ENCODE measurements around the gene WDR27. TPM values are rescaled to one million over a fixed set of nuclear protein-coding genes. Genes with fewer than 3 reads are reported as not detected.
"Not testable (repeated sequence)": the region's sequence is repeated elsewhere in the genome, so short reads cannot be mapped to it uniquely, and the experiment has no call there.

The WDR27 gene
- total RNA-seq, 1 donor = 23.9 TPM

DNA sequence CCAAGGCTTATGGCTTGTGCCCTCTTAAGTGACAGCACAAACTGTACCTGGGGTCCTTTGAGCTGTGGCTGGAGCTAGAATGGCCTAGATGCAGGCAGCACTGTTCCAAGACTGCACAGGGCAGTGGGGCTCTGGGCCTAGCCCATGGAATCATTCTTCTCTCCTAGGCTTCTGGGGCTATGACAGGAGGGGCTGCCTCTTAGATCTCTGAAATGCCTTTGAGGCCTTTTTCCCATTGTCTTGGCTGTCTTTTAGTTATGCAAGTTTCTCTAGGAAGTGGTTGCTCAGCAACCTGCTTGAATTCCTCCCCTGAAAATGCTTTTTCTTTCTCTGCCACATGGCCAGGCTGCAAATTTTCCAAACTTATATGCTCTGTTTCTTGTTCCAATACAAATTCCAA lies 183.4 kb downstream of the WDR27 start:
- no peak overlapping the region for H3K4me3 ChIP-seq (ENCODE audit: insufficient read depth, low read length)
- no peaks in the 10 kb centered on the region for H3K9me3 ChIP-seq (ENCODE audit: low read depth, low read length)
- no peak overlapping the region for H3K4me2 ChIP-seq (ENCODE audit: insufficient read depth, low read length)
- TF ChIP-seq, protein P1, sequence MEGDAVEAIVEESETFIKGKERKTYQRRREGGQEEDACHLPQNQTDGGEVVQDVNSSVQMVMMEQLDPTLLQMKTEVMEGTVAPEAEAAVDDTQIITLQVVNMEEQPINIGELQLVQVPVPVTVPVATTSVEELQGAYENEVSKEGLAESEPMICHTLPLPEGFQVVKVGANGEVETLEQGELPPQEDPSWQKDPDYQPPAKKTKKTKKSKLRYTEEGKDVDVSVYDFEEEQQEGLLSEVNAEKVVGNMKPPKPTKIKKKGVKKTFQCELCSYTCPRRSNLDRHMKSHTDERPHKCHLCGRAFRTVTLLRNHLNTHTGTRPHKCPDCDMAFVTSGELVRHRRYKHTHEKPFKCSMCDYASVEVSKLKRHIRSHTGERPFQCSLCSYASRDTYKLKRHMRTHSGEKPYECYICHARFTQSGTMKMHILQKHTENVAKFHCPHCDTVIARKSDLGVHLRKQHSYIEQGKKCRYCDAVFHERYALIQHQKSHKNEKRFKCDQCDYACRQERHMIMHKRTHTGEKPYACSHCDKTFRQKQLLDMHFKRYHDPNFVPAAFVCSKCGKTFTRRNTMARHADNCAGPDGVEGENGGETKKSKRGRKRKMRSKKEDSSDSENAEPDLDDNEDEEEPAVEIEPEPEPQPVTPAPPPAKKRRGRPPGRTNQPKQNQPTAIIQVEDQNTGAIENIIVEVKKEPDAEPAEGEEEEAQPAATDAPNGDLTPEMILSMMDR (IDR thresholded peaks at IDR 0.05; ENCODE audit: extremely low read depth, low read depth, low read length) = no peak
- no peaks in the 10 kb centered on the region for H4K20me1 ChIP-seq (ENCODE audit: insufficient read depth, low read length)
- H3K4me1 ChIP-seq (ENCODE audit: insufficient read depth, low read length) = no peaks in the 10 kb centered on the region
- no peaks in the 10 kb centered on the region for H3K27me3 ChIP-seq (ENCODE audit: insufficient read depth, low read length)
- H2AFZ ChIP-seq (ENCODE audit: low read length) = no peak overlapping the region
- H3K79me2 ChIP-seq (ENCODE audit: insufficient read depth, low read length) = no peaks in the 10 kb centered on the region
- no peak overlapping the region for H3K27ac ChIP-seq (ENCODE audit: low read depth, low read length)
- DNase-seq (ENCODE audit: insufficient read length, low spot score, missing footprints) = no peak
- no peaks in the 10 kb centered on the region for H3K36me3 ChIP-seq (ENCODE audit: insufficient read depth, low read length)

DNA sequence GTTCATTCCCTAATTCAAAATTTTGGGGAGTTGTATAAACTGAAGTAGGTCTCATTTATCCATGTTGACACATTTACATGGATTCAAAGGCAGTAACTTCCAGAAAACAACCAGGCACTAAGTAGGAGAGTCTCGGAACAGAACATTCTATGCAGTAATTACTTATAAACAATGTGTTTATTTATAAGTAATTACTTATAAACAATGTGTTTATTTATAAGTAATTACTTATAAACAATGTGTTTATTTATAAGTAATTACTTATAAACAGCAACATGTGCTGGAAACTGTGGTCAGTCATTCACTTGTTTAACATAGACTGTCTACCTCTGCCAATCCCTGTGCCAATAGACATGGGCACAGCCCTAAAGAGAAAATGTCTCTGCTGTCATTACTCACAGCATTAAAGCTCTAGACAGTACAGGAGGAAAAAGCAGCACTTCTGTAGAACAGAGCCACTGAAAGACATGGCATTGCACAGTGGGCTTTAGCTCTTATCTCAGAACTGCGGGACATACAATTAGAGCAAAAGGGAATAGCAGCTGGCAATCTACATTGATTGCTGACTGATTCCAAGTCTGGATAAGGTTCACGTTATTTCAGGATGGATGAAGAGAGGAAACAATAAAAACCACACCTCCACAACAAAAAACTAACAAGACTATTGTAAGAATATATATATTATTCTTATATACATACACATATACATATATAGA lies 188.2 kb downstream of the WDR27 start:
- Histone ChIP-seq H2AFZ (ENCODE audit: low read length) (no peak overlapping the region), H4K20me1 (ENCODE audit: insufficient read depth, low read length) (no peaks in the 10 kb centered on the region), H3K4me1 (ENCODE audit: insufficient read depth, low read length) (no peaks in the 10 kb centered on the region), H3K79me2 (ENCODE audit: insufficient read depth, low read length) (no peaks in the 10 kb centered on the region), H3K36me3 (ENCODE audit: insufficient read depth, low read length) (no peaks in the 10 kb centered on the region), H3K27me3 (ENCODE audit: insufficient read depth, low read length) (no peaks in the 10 kb centered on the region), H3K27ac (ENCODE audit: low read depth, low read length) (no peak overlapping the region), H3K9me3 (ENCODE audit: low read depth, low read length) (no peaks in the 10 kb centered on the region), H3K4me3 (ENCODE audit: insufficient read depth, low read length) (no peak overlapping the region), H3K4me2 (ENCODE audit: insufficient read depth, low read length) (no peak overlapping the region)
- TF ChIP-seq, protein P1 (IDR thresholded peaks at IDR 0.05; ENCODE audit: extremely low read depth, low read depth, low read length) = no peak
- DNase-seq (ENCODE audit: insufficient read length, low spot score, missing footprints) = no peak

GRCh38 chr6:169511785-169512184 lies 190.0 kb downstream of the WDR27 start:
- not testable (repeated sequence) for H2AFZ ChIP-seq (ENCODE audit: low read length); H3K4me3 ChIP-seq (ENCODE audit: insufficient read depth, low read length); DNase-seq (ENCODE audit: insufficient read length, low spot score, missing footprints); H4K20me1 ChIP-seq (ENCODE audit: insufficient read depth, low read length); H3K4me1 ChIP-seq (ENCODE audit: insufficient read depth, low read length); H3K27ac ChIP-seq (ENCODE audit: low read depth, low read length); H3K4me2 ChIP-seq (ENCODE audit: insufficient read depth, low read length); H3K9me3 ChIP-seq (ENCODE audit: low read depth, low read length); H3K36me3 ChIP-seq (ENCODE audit: insufficient read depth, low read length); H3K79me2 ChIP-seq (ENCODE audit: insufficient read depth, low read length); H3K27me3 ChIP-seq (ENCODE audit: insufficient read depth, low read length)

DNA sequence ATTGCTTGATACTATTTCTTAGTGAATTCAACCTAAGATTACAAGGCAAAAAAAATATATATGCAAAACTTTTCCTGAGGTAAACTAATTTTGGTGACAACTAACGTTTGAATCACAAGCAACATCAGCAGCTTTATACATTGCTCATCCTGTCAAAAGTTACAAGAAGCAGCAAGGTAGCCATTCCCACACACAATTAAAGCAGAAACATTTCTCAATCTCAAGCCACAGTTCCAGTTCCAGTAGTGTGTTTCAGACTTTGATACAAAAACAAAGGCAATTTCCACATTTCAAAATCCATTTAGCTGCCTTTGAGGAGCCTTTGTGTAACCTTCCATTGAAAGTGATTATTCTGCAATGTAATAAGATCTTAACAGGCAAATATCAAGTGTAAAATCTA lies 191.0 kb downstream of the WDR27 start:
- no peak overlapping the region for H2AFZ ChIP-seq (ENCODE audit: low read length)
- no peaks in the 10 kb centered on the region for H3K9me3 ChIP-seq (ENCODE audit: low read depth, low read length)
- H3K4me2 ChIP-seq (ENCODE audit: insufficient read depth, low read length) = no peak overlapping the region
- TF ChIP-seq, protein P1 (IDR thresholded peaks at IDR 0.05; ENCODE audit: extremely low read depth, low read depth, low read length) = no peak
- no peaks in the 10 kb centered on the region for H4K20me1 ChIP-seq (ENCODE audit: insufficient read depth, low read length)
- H3K79me2 ChIP-seq (ENCODE audit: insufficient read depth, low read length) = no peaks in the 10 kb centered on the region
- no peaks in the 10 kb centered on the region for H3K36me3 ChIP-seq (ENCODE audit: insufficient read depth, low read length)
- no peak overlapping the region for H3K4me3 ChIP-seq (ENCODE audit: insufficient read depth, low read length)
- no peak for DNase-seq (ENCODE audit: insufficient read length, low spot score, missing footprints)
- no peaks in the 10 kb centered on the region for H3K4me1 ChIP-seq (ENCODE audit: insufficient read depth, low read length)
- no peak overlapping the region for H3K27ac ChIP-seq (ENCODE audit: low read depth, low read length)
- H3K27me3 ChIP-seq (ENCODE audit: insufficient read depth, low read length) = no peaks in the 10 kb centered on the region

Data from osteoblast (primary cell).